Measurements from ENCODE around the gene CD68.
"Not testable (repeated sequence)": the region's sequence is repeated elsewhere in the genome, so short reads cannot be mapped to it uniquely, and the experiment has no call there.

CD68 gene

GRCh38 chr17:7613769-7614424 is 34.5 kb downstream of the CD68 start:
- no peak for DNase-seq (ENCODE audit: low read depth)

GRCh38 chr17:7614425-7615264 is 35.2 kb downstream of the CD68 start, which contains the start of gene FXR2:
TSS of gene FXR2 (minus strand) at chr17:7614897. CDS start at chr17:7614532, 365 bp downstream.
- DNase-seq (ENCODE audit: low read depth): peak; percentile 99

- DNase-seq (ENCODE audit: low read depth): no peak
Observed at GRCh38 chr17:7615265-7615747, 35.9 kb downstream of the CD68 start.

GRCh38 chr17:7618608-7619007 is 39.2 kb downstream of the CD68 start:
- no peak for DNase-seq (ENCODE audit: low read depth)

- DNase-seq (ENCODE audit: low read depth): no peak
Observed at GRCh38 chr17:7620835-7621234, 41.4 kb downstream of the CD68 start.

GRCh38 chr17:7623661-7624060 is 44.2 kb downstream of the CD68 start:
- no peak for DNase-seq (ENCODE audit: low read depth)

- not testable (repeated sequence) for DNase-seq (ENCODE audit: low read depth)
Observed at GRCh38 chr17:7625749-7626148, 46.3 kb downstream of the CD68 start.

- DNase-seq (ENCODE audit: low read depth): no peak
Observed at GRCh38 chr17:7626307-7626706, 46.9 kb downstream of the CD68 start.

GRCh38 chr17:7626956-7627249 is 47.5 kb downstream of the CD68 start:
- no peak for DNase-seq (ENCODE audit: low read depth)

- peak; percentile 81 for DNase-seq (ENCODE audit: low read depth)
Observed at GRCh38 chr17:7627250-7628121, 48.0 kb downstream of the CD68 start, which contains the start of gene SAT2. TSS of gene SAT2 (minus strand) at chr17:7627821. CDS start at chr17:7627635, 186 bp downstream.

GRCh38 chr17:7629939-7630571 is 50.6 kb downstream of the CD68 start, which contains the start of gene SHBG:
TSS of gene SHBG (plus strand) at chr17:7630135. CDS start at chr17:7630173, 38 bp downstream.
- DNase-seq (ENCODE audit: low read depth): no peak

All from activated T-cell treated with anti-CD3 and anti-CD28 coated beads for 48 hours (primary cell).